ENCODE data around the gene MYO1E.

Gene MYO1E

DNA sequence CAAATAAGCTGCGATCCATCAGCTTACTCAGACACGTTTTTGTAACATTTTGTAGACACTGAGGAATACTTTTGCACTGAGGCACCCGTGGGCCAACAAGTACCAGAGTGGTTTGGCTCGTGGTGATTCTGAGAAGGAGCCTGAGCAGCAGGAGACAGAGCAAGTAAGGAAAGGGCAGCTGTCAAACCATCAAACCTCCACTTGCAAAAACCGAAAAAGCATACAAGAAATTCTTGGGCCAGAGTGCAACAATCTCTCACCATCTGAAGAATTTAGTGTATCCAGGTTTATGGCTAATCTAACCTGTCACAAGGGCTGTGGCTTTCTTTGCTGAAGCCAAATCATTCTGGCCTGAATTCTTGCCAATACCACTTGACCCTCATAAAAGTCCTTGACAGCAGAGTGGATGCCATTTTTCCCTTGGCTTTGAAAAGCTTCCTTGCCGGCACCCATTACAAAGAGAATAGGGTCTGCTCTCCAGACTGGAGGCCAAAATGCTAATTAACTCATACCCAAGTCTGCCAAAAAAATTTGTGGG, 56.7 kb downstream of the MYO1E start:
- no peak for DNase-seq (ENCODE audit: low spot score)

DNA sequence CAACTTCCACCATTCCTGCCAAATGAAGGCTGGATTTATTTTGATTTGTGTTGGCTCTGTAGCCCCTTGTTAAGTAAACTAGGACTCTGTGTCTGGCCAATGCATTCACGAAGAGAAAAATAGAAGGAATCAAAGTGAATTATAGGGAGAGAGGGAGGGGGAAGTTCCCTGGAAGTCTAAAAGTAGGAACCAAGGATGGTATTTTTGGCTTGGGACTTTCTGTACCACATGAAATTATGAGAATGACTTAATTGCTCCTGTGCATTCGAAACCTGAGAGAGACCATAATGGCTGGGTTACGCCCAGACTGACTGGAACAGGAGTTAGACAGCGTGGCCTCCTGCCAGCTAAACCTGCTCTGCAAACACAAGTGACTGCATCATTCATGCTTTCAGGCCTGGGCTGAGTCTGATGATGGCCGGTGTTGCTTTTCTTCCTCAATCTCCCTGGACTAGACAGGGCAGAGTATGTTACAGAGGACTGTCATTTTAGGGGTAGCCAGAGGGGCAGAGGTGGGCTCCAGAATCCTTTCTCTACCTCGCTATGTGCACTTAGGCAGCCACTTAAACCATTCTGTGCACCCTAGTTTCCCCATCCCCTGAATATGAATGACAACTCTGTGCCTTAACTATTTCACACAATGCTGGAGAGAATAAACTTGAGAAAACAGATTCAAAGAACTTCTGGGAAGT, 58.9 kb downstream of the MYO1E start:
- no peak for DNase-seq (ENCODE audit: low spot score)

DNA sequence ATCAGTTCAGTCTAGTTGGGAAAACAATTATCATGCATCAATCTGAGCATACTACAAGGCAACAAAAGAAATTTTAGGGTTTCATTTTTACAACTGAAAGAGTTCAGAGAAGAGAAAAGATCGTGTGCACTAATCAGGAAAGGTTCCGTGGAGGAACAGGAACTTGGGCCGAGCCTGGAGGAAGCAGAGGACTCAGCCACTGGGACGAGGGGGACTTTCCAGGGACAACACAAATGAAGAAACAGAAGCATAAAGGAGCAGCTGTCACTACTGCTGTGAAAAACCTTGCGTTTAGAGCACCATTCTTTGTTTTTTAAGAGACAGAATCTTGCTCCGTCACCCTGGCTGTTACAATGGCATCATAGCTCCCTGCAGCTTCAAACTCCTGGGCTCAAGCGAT, 60.5 kb downstream of the MYO1E start:
- no peak for DNase-seq (ENCODE audit: low spot score)

DNA sequence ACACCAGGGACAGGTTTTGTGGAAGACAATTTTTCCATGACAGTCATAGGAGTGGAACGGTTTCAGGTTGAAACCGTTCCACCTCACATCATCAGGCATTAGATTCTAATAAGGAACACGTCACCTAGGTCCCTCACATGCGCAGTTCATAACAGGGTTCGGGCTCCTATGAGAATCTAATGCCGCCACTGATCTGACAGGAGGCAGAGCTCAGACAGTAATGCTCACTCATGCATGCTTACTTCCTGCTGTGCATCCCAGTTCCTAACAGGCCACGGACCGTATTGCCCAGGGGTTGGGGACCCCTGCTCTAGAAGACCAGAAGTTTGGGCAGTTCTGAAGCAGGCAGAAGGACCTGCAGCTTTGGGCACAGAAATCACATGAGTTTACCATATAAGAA, 61.5 kb downstream of the MYO1E start:
- no peak for DNase-seq (ENCODE audit: low spot score)

DNA sequence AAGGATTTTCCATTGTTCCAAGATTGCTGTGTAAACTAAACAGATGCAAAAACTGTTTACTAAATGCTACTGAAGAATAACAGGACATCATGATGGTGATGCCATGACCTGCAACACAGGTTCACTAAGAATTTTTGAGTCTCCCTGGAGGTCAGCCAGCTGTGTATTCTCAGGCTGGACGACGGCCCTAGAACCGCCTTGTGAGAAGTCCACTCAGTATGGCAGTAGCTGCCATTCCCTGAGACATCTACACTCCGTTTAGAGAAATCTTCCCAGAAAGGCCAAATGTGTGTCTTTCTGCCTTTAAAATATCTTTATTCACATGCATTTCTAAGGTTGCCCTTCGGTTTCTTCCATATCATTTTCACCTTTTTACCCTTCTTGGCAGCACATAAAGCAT, 63.3 kb downstream of the MYO1E start:
- DNase-seq (ENCODE audit: low spot score): no peak

DNA sequence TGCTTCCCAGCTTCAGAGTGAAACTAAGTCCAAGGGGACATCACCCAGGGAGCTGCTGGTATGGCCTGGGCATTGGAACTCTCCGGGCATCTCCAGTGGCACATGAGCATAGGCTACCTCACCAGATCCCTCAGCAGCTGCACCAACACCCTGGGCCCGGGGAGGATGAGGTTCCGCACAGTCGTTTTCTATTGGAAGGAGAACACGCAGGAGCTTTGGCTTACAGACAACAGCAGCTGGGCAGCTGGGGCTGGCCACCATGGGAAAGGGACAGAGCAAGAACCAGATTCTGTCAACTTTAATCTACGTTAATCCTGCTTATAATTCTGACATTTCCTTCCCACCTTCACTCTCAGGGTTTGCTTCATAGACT, 65.5 kb downstream of the MYO1E start:
- DNase-seq (ENCODE audit: low spot score): no peak

DNA sequence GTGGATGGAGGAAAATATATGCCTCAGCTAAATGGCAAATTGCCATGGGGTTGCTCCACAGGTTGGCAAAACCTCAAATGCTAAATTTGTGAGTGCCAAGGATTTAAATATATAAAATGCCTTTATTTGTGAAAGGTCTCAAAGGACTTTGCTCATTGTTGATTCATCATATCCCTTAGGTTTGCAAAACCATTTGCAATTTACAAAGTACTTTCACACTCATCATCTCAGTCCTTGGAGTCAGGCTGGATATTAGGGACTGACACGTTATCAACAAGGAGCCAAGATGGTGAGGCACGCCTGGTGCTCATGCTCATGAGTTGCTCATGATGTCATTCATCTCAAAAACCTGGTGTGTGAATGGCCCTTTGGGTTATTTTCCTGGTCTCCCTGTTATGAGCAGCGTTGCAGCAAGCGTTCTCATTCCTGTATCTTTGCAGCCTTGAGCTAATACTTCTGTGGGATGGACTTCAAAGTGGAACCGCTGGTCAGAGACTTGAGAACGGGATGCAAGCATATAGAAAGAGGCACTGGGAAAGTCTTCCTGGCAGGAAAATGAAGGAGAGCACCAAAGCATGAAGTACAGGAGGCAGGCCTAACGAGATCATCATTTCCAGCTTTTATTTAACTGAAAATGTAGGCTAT, 66.0 kb downstream of the MYO1E start:
- no peak for DNase-seq (ENCODE audit: low spot score)

DNA sequence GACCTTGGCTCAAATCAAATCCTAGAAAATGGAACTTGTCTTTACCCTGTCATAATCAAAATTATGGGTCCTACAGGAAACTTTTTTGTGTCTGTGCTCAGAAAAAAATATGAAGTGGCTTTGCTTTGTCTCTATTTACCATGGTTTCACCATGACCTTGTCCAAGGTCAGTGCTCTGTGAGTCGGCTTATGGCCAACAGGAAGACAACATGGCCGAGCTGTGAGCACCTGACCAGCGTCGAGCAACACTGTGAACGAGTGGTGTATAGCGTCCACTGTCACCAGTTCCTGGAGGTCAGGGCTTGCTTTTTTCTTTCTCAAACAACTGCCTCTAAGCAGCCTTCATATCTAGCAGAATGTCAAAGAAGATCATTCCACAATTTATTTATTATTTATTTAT, 67.9 kb downstream of the MYO1E start:
- no peak for DNase-seq (ENCODE audit: low spot score)

DNA sequence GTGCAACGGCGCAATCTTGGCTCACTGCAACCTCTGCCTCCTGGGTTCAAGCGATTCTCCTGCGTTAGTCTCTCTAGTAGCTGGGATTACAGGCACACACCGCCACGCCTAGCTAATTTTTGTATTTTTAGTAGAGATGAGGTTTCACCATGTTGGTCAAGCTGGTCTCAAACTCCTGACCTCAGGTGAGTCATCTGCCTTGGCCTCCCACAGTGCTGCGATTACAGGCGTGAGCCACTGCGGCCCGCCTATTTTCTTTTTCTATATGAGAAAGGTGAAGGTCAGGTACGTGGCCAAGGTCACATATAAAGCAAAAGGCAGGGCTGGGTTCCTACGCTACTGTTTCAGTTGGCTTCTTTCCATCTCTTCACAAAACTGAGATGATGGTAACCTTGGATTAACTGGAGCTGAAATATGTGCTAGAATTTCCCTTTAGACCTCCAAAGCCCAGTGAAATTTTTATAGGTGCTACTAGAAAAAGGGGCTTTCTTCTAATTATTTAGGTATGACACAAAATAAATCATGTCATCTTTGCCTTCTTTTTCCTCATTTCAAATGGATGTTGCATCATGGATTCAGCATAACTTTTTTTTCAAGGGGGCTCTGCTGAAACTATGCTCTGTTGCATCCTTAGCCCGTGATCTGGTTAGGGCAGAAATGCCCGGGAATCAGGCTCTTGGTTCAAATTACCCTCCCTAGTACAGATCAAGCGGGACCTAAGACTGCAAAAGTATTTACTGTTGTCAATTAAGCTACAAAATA, 68.5 kb downstream of the MYO1E start:
- DNase-seq (ENCODE audit: low spot score): no peak

DNA sequence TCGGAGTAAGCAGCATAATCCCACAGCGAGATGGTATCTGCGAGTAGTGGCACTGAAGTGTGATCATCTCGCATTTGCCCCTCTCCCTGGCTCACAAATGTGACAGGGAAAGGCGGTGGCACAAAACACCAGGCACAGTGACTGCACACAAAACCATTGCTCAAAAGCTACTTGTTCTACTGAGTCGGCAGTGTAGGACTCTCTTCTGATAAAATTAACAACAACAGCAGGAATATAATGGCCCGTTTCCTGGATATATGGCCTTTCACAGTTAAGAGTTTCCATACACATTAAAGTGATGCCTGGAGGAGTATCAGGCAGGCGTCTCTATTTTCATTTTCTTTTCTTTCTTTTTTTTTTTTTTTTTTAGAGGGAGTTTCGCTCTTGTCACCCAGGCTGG, 69.0 kb downstream of the MYO1E start:
- no peak for DNase-seq (ENCODE audit: low spot score)

DNA sequence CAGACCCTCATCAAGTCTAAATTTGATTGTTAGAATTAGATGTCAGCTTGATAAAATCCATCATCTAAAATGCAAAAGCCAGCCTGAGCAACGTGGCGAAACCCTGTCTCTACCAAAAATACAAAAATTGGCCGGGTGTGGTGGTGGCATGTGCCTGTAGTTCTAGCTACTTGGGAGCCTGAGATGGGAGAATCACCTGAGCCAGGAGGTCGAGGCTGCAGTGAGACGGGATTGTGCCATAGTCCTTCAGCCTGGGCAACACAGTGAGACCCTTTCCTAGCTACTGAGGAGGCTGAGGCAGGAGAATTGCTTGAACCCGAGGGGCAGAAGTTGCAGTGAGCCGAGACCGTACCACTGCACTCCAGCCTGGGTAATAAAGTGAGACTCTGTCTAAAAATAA, 69.5 kb downstream of the MYO1E start:
- DNase-seq (ENCODE audit: low spot score): no peak

DNA sequence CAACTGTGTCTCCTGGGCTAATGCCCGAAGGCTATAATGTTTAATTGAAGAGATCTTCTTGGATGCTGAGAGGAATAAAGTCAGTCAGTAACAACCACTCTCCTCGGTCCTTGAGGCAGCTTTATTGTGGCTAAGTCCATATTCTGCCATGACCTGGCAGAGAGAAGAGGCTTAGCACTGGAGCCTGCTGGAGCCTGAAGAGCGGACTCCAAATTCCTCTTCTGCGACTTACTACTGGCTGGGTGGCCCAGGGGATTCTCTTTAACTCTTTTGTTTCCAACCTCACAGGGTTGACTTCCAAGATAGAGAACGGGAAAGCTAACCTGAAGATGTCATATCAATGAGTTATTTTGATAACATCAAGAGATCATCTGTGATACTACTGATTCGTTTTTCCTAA, 71.1 kb downstream of the MYO1E start:
- DNase-seq (ENCODE audit: low spot score): no peak

DNA sequence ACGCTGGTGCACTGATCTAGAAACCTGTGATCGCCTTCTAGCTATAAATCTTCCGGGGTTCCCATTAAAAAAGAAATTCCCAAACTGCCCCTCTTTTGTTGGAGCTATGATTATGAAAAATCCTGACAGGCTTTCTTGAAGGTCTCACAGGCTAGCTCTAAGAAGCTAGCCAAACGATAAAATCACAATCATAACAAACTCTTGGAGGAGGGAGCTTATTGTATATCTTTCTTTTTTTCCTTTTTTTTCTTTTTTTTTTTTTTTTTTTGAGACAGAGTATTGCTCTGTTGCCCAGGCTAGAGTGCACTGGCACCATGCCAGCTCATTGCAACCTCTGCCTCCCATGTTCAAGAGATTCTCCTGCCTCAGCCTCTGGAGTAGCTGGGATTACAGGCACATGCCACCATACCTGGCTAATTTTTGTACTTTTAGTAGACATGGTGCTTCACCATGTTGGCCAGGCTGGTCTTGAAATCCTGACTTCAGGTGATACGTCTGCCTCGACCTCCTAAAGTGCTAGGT, 72.0 kb downstream of the MYO1E start:
- DNase-seq (ENCODE audit: low spot score): no peak

DNA sequence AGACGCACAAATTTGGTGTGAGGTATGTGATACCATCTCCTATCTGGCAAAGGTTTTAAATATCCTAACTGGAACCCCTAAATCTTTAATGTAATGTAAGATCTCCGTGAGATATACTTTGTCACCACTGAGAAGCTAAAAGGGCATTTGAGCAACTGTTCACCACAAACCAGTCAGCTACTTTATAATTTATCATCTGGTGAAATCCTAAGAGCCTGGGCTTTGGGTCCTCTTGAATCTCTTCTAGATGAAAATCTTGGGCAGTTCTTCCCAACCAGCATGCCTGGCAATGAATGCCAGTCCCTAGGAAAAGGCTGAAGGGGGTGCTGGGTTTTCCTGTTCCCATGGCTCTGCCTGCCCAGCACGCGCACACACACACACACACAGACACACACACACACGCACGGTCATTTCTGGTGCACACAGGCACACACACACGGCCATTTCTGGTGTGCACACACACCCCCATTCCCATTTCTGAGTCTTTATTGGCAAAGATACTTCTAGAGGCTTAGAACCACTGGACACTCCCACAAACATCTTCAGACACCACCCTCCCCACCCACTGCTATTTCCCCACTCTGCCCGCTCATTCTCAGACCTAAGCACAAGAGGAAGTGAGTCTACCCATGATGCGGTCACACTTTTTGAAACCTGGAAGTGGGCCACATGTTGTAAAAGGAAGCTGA, 72.6 kb downstream of the MYO1E start:
- peak; percentile 86 for DNase-seq (ENCODE audit: low spot score)

DNA sequence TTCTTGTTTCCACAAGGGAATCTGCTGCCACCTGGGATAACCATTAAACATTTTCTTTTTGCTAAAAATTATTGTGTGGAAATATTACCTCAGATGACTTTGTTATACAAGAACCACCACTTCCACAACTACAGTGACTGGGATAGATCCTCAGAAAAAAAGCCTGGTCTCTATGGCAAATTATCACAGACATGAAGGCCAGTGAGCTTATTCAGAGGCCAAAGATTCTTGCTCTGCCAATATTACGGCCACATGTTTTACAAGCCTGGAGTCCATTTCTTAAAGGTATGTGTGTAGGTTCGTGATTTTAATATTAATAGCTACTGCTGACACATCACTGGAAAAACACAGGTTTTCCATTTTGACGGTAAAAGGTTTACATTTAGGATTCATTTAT, 73.8 kb downstream of the MYO1E start:
- no peak for DNase-seq (ENCODE audit: low spot score)

DNA sequence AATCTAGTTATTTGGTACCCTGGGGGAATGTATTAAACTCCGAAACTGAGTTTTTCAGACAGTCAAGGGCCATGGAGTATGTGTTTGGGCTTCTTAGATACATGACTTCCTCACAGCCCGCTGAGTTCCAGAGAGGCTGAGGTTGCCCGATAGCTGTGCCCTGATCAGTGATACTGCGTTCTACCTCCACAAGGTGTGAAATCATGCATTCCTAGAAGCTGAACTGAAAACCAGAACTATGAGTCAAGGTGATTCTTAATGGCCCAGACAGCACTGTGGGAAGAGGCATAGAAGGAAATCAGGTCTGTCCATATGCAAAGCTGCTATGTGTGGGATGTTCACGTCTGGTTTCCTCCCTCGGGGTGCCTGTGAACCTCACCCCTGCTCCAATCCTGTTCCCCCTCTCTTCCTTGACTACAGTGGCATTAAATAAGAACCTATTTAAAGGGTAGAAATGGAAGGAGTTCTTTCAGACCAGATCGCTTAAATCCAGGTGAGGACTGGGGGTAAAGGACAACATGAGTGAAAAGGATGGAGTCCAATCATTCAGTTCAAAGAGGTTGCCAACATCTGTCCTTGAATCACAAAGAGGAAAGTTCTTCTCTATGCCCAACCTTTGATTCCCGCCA, 74.3 kb downstream of the MYO1E start:
- DNase-seq (ENCODE audit: low spot score): peak; percentile 72

DNA sequence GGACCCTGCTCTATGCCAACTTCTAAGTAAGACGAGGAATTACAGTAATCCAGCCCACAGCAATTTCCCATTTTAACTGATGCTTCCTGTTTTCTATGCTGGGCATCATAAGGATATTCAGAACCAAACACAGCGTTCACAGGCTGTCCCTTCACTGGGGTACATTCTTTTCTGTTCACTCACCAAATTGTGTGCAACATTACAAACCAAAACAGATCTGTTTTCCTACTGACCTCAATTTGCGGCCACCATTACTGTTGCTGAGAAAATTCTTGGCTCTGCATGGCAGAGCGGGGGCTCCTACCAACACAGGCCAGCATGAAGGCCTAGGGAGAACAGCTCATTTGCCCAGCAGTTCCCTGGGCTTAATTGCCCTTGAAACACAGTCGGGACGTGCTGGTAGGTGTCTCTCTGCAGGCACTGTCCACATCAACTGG, 76.5 kb downstream of the MYO1E start:
- DNase-seq (ENCODE audit: low spot score): no peak

DNA sequence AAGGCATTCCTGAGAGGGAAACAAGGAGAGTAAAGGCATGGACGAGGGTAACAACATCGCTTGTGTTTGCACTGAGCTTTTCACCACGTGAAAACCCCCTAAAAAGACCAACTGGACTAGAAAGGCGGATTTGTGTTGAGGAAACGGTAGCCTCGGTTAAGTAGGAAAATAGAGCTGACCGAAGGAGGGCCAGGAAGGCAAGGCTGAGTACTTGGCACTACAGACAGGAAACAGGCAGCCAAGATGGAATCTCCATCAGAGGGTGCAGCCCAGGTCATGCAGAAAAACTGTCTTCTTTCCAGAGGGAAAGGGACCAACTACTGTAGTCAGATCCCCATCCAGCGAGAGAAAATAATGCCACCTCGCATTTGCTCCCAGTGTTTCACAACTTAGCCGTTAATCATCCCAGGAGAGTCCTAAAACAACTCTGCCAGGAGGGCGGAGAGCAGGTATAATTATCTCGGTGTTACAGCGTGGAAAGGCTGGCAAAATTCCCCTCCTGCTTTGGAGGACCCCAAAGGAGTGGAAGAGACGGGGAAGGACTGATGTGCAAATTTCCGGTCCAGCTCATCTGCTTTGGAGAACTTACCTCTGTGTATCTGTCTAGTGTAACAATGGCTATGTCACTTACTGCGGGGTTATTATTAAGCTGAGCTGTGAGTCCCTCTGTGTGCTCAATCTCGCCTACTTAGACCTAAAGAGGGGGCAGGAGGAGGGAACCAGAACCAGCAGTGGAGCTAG, 77.2 kb downstream of the MYO1E start:
- no peak for DNase-seq (ENCODE audit: low spot score)

DNA sequence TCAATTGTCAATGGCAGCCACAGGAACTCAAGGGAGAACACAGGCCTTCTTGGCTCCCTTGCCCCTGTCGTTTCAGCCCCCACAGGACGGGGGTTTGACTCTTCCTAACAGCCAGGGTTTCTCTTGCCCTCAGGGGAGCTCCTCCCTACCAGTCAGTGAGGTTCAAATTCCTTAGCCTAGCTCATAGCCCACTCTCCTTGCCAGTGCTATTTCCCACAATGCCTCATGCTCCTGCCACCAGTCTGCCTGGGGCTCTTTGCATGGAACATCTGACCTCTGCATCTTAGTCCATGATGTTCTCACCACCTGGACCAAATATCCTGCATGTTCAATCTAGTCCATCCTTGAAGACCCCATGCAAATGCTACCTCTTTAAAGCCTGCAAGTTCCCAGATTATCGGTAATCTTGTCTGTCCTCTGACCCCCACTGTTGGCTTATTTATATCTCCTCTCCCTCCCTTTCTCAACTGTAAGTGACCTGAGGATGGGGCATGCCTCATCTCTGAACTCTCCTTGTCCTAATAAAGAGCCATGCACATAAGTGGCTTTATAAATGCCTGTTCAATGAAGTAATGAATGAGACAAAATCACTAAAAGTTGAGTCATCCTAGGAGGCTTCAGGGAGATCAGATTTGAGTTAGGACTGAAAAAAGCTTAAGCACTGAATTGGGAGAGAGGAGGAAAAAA, 78.0 kb downstream of the MYO1E start:
- DNase-seq (ENCODE audit: low spot score): no peak

DNA sequence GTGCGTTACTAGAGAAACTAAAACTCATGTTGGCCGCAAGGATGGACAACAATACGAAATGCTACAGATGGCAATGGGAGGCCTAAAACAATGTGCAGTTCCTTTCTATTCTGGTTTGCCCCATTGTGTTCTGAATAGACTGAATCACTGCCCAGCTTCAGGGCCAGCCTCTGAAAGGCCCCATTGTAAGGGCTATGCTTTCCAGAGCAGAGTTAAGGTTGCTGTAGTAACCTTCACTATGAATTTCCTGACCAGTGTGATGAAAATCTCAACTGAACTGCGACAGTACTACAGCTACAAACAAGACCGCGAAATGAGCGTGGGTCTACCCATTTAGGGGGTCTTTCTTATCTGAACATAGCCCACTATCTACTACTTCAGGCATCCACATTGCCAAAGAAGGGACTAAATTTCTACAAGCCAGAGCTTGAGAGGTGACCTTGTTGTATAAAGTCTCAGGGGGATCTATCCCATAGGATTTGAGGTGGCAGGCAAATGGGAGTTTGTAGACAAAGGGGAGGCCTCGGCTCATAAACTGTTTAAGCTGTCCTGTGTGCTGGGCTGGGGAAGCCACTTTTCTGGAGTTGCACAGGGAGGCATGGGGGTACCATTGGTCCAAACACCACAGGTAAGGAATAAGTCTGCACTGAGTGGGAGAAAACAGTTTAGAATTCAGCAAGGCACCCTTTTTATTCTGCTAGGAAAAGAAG, 80.1 kb downstream of the MYO1E start:
- no peak for DNase-seq (ENCODE audit: low spot score)

All from activated CD4-positive, alpha-beta T cell treated with anti-CD3 and anti-CD28 coated beads, Interleukin-2, Interleukin-4, amounts not matched to agents 100 ng/mL and 50 ng/mL, durations not matched to agents 16 hours and 8 hours (primary cell).